HepG2 (cell line): Measurements from ENCODE around the gene TGM6. TPM values are rescaled to one million over a fixed set of nuclear protein-coding genes. Genes with fewer than 3 reads are reported as not detected.

Experiments
- BCL6 ChIP-seq: IDR thresholded peaks from 2 replicates; pipeline ENCODE4 v1.6.1; 2016; ENCODE audit warnings: missing genetic modification reagents, missing compliant biosample characterization
- FOXA1 ChIP-seq, 2 experiments: fragments of 450-650 bp in 1 of 2; sonication (generic) in 1 of 2; formaldehyde crosslinking in 1 of 2; IDR thresholded peaks; 2 replicates each; pipeline versions ENCODE4 v1.4.0 to v1.6.1; 2016 to 2020; ENCODE audit warnings: missing genetic modification reagents in 1 of 2
- KLF16 ChIP-seq, 2 experiments: sonication (generic) in 1 of 2; formaldehyde crosslinking in 1 of 2; IDR thresholded peaks; 2 replicates each; pipeline versions ENCODE4 v1.6.1 to v1.8.0; 2016 to 2023; ENCODE audit warnings: missing genetic modification reagents in 2 of 2, missing compliant biosample characterization in 1 of 2
- MEF2D ChIP-seq: sonication (generic); formaldehyde crosslinking; IDR thresholded peaks from 2 replicates; pipeline ENCODE4 v1.5.1; 2020; ENCODE audit warnings: mild to moderate bottlenecking, missing genetic modification reagents
- NR1H2 ChIP-seq: sonication (generic); formaldehyde crosslinking; IDR thresholded peaks from 2 replicates; pipeline ENCODE4 v1.8.1; 2022; ENCODE audit warnings: low read depth, missing genetic modification reagents, borderline replicate concordance
- NR2F2 ChIP-seq: IDR thresholded peaks from 2 replicates; pipeline ENCODE4 v1.6.1; 2012; ENCODE audit warnings: low read depth, inconsistent platforms, borderline replicate concordance
- NRL ChIP-seq: sonication (generic); formaldehyde crosslinking; IDR thresholded peaks from 2 replicates; pipeline ENCODE4 v1.5.0; 2020; ENCODE audit warnings: missing genetic modification reagents, mild to moderate bottlenecking, moderate library complexity, borderline replicate concordance
- RARG ChIP-seq: sonication (generic); formaldehyde crosslinking; IDR thresholded peaks from 2 replicates; pipeline ENCODE4 v1.4.0; 2020; ENCODE audit warnings: low read depth, mild to moderate bottlenecking, missing genetic modification reagents
- SYNCRIP ChIP-seq: fragments of 200-400 bp; formaldehyde crosslinking; IDR thresholded peaks from 2 replicates; pipeline ENCODE4 v1.6.1; 2018; ENCODE audit warnings: mild to moderate bottlenecking, low read depth, low read length; ENCODE audit not compliant: insufficient read depth
- TGIF2 ChIP-seq: IDR thresholded peaks from 2 replicates; pipeline ENCODE4 v1.6.1; 2016; ENCODE audit warnings: control low read depth, missing compliant biosample characterization
- ZNF234 ChIP-seq: sonication (generic); formaldehyde crosslinking; conservative IDR thresholded peaks from 2 replicates; pipeline ENCODE4 v1.5.1; 2020; ENCODE audit warnings: mild to moderate bottlenecking, missing genetic modification reagents
- ZNF251 ChIP-seq: sonication (generic); formaldehyde crosslinking; IDR thresholded peaks from 2 replicates; pipeline ENCODE4 v1.9.0; 2021; ENCODE audit warnings: mild to moderate bottlenecking, missing genetic modification reagents
- ZNF274 ChIP-seq: sonication (generic); formaldehyde crosslinking; IDR thresholded peaks from 2 replicates; pipeline ENCODE4 v1.5.1; 2020; ENCODE audit warnings: mild to moderate bottlenecking, missing genetic modification reagents
- ZNF3 ChIP-seq: IDR thresholded peaks from 2 replicates; pipeline ENCODE4 v1.7.0; 2017; ENCODE audit warnings: inconsistent platforms
- ZNF337 ChIP-seq: sonication (generic); formaldehyde crosslinking; IDR thresholded peaks from 2 replicates; pipeline ENCODE4 v1.5.1; 2020; ENCODE audit warnings: missing genetic modification reagents, low read depth, mild to moderate bottlenecking, borderline replicate concordance
- ZNF432 ChIP-seq: sonication (generic); formaldehyde crosslinking; IDR thresholded peaks from 2 replicates; pipeline ENCODE4 v1.5.0; 2020; ENCODE audit warnings: missing genetic modification reagents, mild to moderate bottlenecking, borderline replicate concordance
- ZNF546 ChIP-seq: sonication (generic); formaldehyde crosslinking; conservative IDR thresholded peaks from 2 replicates; pipeline ENCODE4 v1.8.1; 2023; ENCODE audit warnings: mild to moderate bottlenecking, missing genetic modification reagents
- polyA plus RNA-seq, 8 experiments: library from polyadenylated mRNA; depleted of rRNA in 3 of 8; stranded (reverse) in 7 of 8; unstranded in 1 of 8; fragments of >200 nt; fragmentation: Illumina TruSeq in 4 of 8; extraction: Trizol in 4 of 8; gene quantifications; 2 replicates each; pipeline versions ENCODE4 v1.2.1 to v1.2.3, GENCODE V29; 2011 to 2016; ENCODE audit warnings: low read depth in 4 of 8, missing spikeins in 1 of 8, mixed read lengths in 1 of 8; ENCODE audit not compliant: insufficient read depth in 1 of 8
- total RNA-seq, 5 experiments: library from RNA; depleted of rRNA; stranded (reverse); fragments of >200 nt; fragmentation: Illumina TruSeq; extraction: Trizol; gene quantifications; 2 replicates each; pipeline ENCODE4 v1.2.3, GENCODE V29; 2016; ENCODE audit warnings: low read depth in 1 of 5
- TF ChIP-seq, protein P1 (sequence below): IDR thresholded peaks from 2 replicates; pipeline ENCODE4 v1.6.1; 2016; ENCODE audit warnings: low read depth, borderline replicate concordance
- TF ChIP-seq, protein P2 (sequence below): IDR thresholded peaks from 2 replicates; pipeline ENCODE4 v1.6.1; 2016; ENCODE audit warnings: missing biosample characterization, missing genetic modification reagents, low read depth
- TF ChIP-seq, protein P3 (sequence below): sonication (generic); formaldehyde crosslinking; IDR thresholded peaks from 2 replicates; pipeline ENCODE4 v1.5.0; 2020; ENCODE audit warnings: mild to moderate bottlenecking, missing genetic modification reagents, moderate library complexity
- TF ChIP-seq, protein P4 (sequence below): sonication (generic); formaldehyde crosslinking; IDR thresholded peaks from 2 replicates; pipeline ENCODE4 v1.5.1; 2020; ENCODE audit warnings: missing genetic modification reagents, mild to moderate bottlenecking, borderline replicate concordance
- TF ChIP-seq, protein P5 (sequence below): sonication (generic); formaldehyde crosslinking; IDR thresholded peaks from 2 replicates; pipeline ENCODE4 v1.4.0; 2020; ENCODE audit warnings: mild to moderate bottlenecking, missing genetic modification reagents
- TF ChIP-seq, protein P6 (sequence below): sonication (generic); formaldehyde crosslinking; IDR thresholded peaks from 2 replicates; pipeline ENCODE4 v1.4.0; 2020; ENCODE audit warnings: missing genetic modification reagents

The TGM6 gene
- total and polyA plus RNA-seq, 2 of the 13 experiments (the other 11 are each of a cell fraction or from before 2014, with no cell fraction given): not detected

DNA sequence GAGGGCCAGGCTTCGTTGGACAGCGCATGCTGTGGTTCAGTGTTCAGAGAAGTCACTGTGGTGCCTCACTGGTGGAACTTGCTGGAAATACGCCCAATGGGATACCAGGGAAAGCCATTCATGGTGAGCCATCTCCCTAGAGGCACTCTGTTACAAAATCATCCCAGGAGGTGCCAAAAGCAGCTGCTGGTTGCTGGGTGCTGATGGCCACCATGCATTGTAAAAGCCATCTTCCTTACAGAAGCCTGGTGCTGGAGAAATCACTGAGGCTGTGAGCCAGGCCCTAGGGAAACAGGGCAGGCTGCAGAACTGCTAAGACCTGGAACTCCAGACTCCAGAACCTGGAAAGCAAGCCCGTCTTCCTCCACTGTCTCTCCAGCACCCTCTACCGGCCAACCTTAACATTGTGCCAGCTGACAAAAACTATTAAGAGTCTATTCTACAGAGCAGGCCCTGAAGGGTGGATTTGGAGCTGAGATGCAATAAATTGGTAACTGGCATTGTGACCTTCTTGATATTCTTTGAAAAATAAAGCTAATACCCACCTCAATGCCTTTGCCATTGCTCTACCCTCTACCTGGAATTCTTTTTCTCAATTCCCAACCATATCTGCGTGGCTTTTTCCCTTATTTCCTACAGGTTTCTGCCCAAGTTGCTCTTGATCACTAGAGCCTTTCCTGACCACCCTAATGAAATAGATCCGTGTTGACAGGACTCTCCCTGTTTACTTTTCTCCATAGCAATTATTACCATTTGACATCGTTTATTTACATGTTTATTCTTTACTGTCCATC, 71.4 kb downstream of the TGM6 start (continued):
- TF ChIP-seq ZNF337 (no peak), FOXA1 (IDR thresholded peaks at IDR 0.05) (no peak), FOXA1 (CRISPR knock-in tag; IDR thresholded peaks at IDR 0.05) (no peak), ZNF274 (CRISPR knock-in tag) (peak; percentile 34; the same call in 1 of the 2 replicates), NR2F2 (no peak), ZNF251 (CRISPR knock-in tag) (no peak), ZNF432 (CRISPR knock-in tag) (no peak), BCL6 (peak; percentile 74), ZNF546 (CRISPR knock-in tag) (no peak), NR1H2 (CRISPR knock-in tag) (no peak), NRL (CRISPR knock-in tag) (no peak), MEF2D (CRISPR knock-in tag) (no peak), ZNF3 (CRISPR knock-in tag) (no peak), KLF16 (CRISPR knock-in tag; IDR thresholded peaks at IDR 0.05) (0 out of 4 replicates have a peak, but pooled peaks of 1 of the 2 experiments have one; percentile 36), ZNF234 (CRISPR knock-in tag) (no peak), RARG (CRISPR knock-in tag) (no peak), SYNCRIP (no peak), TGIF2 (CRISPR knock-in tag) (0 out of 2 replicates have a peak, but pooled peaks have one; percentile 30)
- TF ChIP-seq, protein P1, sequence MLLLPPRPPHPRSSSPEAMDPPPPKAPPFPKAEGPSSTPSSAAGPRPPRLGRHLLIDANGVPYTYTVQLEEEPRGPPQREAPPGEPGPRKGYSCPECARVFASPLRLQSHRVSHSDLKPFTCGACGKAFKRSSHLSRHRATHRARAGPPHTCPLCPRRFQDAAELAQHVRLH: no peak
- TF ChIP-seq, protein P2, sequence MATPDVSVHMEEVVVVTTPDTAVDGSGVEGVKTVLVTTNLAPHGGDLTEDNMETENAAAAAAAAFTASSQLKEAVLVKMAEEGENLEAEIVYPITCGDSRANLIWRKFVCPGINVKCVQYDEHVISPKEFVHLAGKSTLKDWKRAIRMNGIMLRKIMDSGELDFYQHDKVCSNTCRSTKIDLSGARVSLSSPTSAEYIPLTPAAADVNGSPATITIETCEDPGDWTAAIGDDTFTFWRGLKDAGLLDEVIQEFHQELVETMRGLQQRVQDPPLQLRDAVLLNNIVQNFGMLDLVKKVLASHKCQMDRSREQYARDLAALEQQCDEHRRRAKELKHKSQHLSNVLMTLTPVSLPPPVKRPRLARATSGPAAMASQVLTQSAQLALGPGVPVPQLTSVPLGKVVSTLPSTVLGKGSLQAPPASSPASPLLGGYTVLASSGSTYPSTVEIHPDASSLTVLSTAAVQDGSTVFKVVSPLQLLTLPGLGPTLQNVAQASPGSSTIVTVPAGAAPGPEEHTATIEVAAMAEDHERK (CRISPR knock-in tag): no peak
- TF ChIP-seq, protein P3, sequence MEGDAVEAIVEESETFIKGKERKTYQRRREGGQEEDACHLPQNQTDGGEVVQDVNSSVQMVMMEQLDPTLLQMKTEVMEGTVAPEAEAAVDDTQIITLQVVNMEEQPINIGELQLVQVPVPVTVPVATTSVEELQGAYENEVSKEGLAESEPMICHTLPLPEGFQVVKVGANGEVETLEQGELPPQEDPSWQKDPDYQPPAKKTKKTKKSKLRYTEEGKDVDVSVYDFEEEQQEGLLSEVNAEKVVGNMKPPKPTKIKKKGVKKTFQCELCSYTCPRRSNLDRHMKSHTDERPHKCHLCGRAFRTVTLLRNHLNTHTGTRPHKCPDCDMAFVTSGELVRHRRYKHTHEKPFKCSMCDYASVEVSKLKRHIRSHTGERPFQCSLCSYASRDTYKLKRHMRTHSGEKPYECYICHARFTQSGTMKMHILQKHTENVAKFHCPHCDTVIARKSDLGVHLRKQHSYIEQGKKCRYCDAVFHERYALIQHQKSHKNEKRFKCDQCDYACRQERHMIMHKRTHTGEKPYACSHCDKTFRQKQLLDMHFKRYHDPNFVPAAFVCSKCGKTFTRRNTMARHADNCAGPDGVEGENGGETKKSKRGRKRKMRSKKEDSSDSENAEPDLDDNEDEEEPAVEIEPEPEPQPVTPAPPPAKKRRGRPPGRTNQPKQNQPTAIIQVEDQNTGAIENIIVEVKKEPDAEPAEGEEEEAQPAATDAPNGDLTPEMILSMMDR (CRISPR knock-in tag): peak; percentile 93
- TF ChIP-seq, protein P4, sequence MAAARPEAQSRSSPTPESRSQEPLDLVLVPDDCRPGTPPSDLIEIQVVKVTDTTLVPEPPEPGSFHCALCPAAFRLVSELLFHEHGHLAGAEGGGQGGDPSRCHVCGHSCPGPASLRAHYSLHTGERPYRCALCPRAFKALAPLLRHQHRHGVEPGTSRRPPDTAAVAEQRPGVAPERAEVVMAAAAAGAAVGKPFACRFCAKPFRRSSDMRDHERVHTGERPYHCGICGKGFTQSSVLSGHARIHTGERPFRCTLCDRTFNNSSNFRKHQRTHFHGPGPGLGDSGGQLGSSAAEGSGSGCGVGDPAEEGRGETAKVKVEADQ (CRISPR knock-in tag): no peak
- TF ChIP-seq, protein P5, sequence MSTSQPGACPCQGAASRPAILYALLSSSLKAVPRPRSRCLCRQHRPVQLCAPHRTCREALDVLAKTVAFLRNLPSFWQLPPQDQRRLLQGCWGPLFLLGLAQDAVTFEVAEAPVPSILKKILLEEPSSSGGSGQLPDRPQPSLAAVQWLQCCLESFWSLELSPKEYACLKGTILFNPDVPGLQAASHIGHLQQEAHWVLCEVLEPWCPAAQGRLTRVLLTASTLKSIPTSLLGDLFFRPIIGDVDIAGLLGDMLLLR (CRISPR knock-in tag): no peak; the same call in 1 of the 2 replicates
- TF ChIP-seq, protein P6, sequence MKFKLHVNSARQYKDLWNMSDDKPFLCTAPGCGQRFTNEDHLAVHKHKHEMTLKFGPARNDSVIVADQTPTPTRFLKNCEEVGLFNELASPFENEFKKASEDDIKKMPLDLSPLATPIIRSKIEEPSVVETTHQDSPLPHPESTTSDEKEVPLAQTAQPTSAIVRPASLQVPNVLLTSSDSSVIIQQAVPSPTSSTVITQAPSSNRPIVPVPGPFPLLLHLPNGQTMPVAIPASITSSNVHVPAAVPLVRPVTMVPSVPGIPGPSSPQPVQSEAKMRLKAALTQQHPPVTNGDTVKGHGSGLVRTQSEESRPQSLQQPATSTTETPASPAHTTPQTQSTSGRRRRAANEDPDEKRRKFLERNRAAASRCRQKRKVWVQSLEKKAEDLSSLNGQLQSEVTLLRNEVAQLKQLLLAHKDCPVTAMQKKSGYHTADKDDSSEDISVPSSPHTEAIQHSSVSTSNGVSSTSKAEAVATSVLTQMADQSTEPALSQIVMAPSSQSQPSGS (CRISPR knock-in tag): no peak
